Measurements from ENCODE around the gene ZFYVE28.
"Not testable (repeated sequence)": the region's sequence is repeated elsewhere in the genome, so short reads cannot be mapped to it uniquely, and the experiment has no call there.

ZFYVE28 gene

DNA sequence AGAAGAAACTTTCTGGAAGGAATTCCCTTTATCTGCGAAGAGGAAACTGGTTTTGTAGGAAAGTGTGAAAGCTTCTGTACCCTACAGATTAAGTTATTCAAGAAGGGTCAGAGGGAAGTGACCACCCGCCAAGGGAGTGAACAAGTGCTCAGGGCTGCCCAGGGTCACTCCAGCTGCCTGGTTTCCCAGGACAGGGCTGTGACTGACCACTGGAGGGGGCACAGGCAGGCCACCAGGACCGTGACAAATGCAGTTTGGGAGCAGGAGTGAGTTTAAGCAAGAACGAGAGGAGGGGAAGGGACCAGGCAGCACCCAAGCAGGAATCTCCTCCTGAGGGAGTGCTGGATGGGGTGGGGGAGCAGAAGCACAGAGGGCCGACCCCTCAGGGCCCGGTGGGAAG is 34.2 kb downstream of the ZFYVE28 start:
- TF ChIP-seq JUND (IDR thresholded peaks at IDR 0.05; ENCODE audit: low read depth), result no peak
- in situ Hi-C loops (cut with HindIII; ENCODE audit: low pct_unique_long_range_greater_than_20kb, low sequenced_read_pairs), result no loop called here
- no peak for DNase-seq (ENCODE audit: low read depth in 1 of 2, low spot score in 1 of 2)

- DNase-seq (ENCODE audit: low read depth in 1 of 2, low spot score in 1 of 2), result no peak
- TF ChIP-seq JUND (IDR thresholded peaks at IDR 0.05; ENCODE audit: low read depth), result no peak
- in situ Hi-C loops (cut with HindIII; ENCODE audit: low pct_unique_long_range_greater_than_20kb, low sequenced_read_pairs), result no loop called here
Measured at GRCh38 chr4:2383760-2384159, 34.7 kb downstream of the ZFYVE28 start.

GRCh38 chr4:2383220-2383631 is 35.2 kb downstream of the ZFYVE28 start:
- DNase-seq (ENCODE audit: low read depth in 1 of 2, low spot score in 1 of 2); in situ Hi-C loops (cut with HindIII; ENCODE audit: low pct_unique_long_range_greater_than_20kb, low sequenced_read_pairs): not testable (repeated sequence)

DNA sequence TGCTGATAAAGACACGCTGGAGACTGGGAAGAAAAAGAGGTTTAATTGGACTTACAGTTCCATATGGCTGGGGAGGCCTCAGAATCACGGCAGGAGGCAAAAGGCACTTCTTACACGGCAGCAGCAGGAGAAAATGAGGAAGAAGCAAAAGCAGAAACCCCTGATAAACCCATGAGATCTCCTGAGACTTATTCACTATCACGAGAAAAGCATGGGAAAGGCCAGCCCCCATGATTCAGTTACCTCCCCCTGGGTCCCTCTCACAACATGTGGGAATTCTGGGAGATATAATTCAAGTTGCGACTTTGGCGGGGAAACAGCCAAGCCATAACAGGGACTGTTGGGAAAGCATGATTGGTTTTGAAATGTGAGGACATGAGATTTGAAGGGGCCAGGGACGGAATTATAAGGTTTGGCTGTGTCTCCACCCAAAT is 35.7 kb downstream of the ZFYVE28 start:
- not testable (repeated sequence) for DNase-seq (ENCODE audit: low read depth in 1 of 2, low spot score in 1 of 2)

GRCh38 chr4:2380589-2380988 is 37.9 kb downstream of the ZFYVE28 start:
- in situ Hi-C loops (cut with HindIII; ENCODE audit: low pct_unique_long_range_greater_than_20kb, low sequenced_read_pairs); DNase-seq (ENCODE audit: low read depth in 1 of 2, low spot score in 1 of 2): not testable (repeated sequence)

More for the DNA sequence above, 35.7 kb downstream of the ZFYVE28 start:
- in situ Hi-C loops (cut with HindIII; ENCODE audit: low pct_unique_long_range_greater_than_20kb, low sequenced_read_pairs), result not testable (repeated sequence)

DNA sequence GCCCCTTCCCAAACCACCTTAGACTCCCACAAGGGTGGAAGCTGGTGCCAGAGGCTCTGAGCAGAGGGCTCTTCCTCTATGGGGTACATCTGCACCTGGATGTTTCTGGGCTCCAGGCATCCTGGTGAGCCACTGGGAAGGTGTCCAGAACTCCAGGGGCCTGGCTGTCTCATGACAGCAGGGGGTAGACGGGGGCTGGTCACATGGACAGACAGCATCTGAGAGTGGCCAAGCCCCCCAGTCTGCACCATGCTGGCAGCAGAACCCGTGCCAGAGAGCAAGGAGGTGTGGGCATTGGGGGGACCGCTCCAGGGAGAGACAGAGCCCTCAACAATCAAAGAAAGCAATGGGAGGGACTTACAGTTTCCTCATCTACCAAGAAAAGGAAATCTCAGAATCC is 39.5 kb downstream of the ZFYVE28 start:
- TF ChIP-seq JUND (IDR thresholded peaks at IDR 0.05; ENCODE audit: low read depth), result no peak
- no peak for DNase-seq (ENCODE audit: low read depth in 1 of 2, low spot score in 1 of 2)
- in situ Hi-C loops (cut with HindIII; ENCODE audit: low pct_unique_long_range_greater_than_20kb, low sequenced_read_pairs), result no loop called here

DNA sequence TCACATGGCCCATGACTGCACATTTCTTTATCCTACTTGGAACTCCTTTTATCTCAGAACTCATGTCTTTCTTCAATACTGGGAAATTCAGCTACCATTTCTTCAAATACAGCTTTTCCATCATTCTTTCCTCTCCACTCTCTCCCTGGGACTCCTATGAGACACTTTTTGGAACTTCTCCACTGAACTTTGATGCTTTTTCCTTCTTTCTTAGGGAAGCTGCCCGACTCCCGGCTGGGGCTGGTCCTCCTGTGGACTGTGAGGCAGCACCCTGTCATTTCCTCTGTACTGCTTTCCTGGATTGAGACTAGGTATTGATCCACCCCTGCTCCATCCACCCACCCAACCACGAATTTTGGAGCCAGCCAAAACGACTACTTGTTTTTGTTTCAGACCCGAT is 40.0 kb downstream of the ZFYVE28 start:
- in situ Hi-C loops (cut with HindIII; ENCODE audit: low pct_unique_long_range_greater_than_20kb, low sequenced_read_pairs), result no loop called here
- TF ChIP-seq JUND (IDR thresholded peaks at IDR 0.05; ENCODE audit: low read depth), result no peak
- DNase-seq (ENCODE audit: low read depth in 1 of 2, low spot score in 1 of 2), result no peak

- TF ChIP-seq JUND (IDR thresholded peaks at IDR 0.05; ENCODE audit: low read depth), result no peak
- in situ Hi-C loops (cut with HindIII; ENCODE audit: low pct_unique_long_range_greater_than_20kb, low sequenced_read_pairs), result no loop called here
- DNase-seq (ENCODE audit: low read depth in 1 of 2, low spot score in 1 of 2), result no peak
Measured at GRCh38 chr4:2377241-2377640, 41.2 kb downstream of the ZFYVE28 start.

DNA sequence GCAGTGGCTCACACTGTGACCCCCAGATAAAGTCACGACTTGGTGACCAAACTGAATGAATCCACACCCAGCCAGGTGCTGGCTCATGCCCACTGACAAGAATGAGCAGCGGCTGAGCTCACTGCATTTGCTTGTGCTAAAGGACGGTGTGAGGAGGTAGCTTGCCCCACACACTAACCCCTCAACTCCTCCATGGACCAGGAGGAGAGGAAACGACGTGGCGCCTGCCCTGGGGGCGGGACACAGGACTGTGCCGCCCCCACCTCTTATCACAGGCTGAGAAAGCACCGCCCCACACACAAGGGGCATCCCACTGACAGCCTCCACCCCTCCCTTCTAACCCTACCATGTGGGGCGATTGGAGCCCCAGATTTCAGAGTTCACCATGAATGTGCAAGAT is 43.0 kb downstream of the ZFYVE28 start:
- no peak for DNase-seq (ENCODE audit: low read depth in 1 of 2, low spot score in 1 of 2)
- TF ChIP-seq JUND (IDR thresholded peaks at IDR 0.05; ENCODE audit: low read depth), result no peak
- in situ Hi-C loops (cut with HindIII; ENCODE audit: low pct_unique_long_range_greater_than_20kb, low sequenced_read_pairs), result no loop called here

DNA sequence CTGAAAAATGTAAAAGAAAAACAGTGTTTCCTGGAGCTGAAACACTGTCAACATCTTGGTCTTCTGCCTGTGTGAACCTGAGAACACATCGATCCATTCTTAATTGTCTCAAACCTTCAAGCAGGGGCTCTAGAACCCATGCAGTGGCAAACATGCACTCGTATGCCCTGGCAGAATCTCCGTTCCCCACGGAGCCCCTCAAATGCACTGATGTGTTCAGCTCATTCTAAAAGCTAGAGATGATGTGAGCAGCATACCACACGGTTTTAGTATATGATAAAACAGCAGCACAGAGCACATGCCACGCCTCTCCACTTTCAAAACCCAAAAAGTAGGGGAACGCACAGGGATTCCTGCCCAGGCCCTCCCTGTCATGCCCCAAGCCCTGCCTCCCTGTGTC is 44.9 kb downstream of the ZFYVE28 start:
- in situ Hi-C loops (cut with HindIII; ENCODE audit: low pct_unique_long_range_greater_than_20kb, low sequenced_read_pairs), result no loop called here
- DNase-seq (ENCODE audit: low read depth in 1 of 2, low spot score in 1 of 2), result no peak
- TF ChIP-seq JUND (IDR thresholded peaks at IDR 0.05; ENCODE audit: low read depth), result no peak

- DNase-seq (ENCODE audit: low read depth in 1 of 2, low spot score in 1 of 2), result no peak
- no peak for TF ChIP-seq JUND (IDR thresholded peaks at IDR 0.05; ENCODE audit: low read depth)
- in situ Hi-C loops (cut with HindIII; ENCODE audit: low pct_unique_long_range_greater_than_20kb, low sequenced_read_pairs), result no loop called here
Measured at GRCh38 chr4:2372488-2373030, 45.9 kb downstream of the ZFYVE28 start.

- no peak for DNase-seq (ENCODE audit: low read depth in 1 of 2, low spot score in 1 of 2)
- in situ Hi-C loops (cut with HindIII; ENCODE audit: low pct_unique_long_range_greater_than_20kb, low sequenced_read_pairs), result no loop called here
- TF ChIP-seq JUND (IDR thresholded peaks at IDR 0.05; ENCODE audit: low read depth), result no peak
Measured at GRCh38 chr4:2371765-2372487, 46.5 kb downstream of the ZFYVE28 start.

GRCh38 chr4:2370597-2371320 is 47.7 kb downstream of the ZFYVE28 start:
- no peak for TF ChIP-seq JUND (IDR thresholded peaks at IDR 0.05; ENCODE audit: low read depth)
- no peak for DNase-seq (ENCODE audit: low read depth in 1 of 2, low spot score in 1 of 2)
- in situ Hi-C loops (cut with HindIII; ENCODE audit: low pct_unique_long_range_greater_than_20kb, low sequenced_read_pairs), result no loop called here

Measured in T47D (cell line).